ENCODE measurements around the gene DIP2C.

The DIP2C gene

GRCh38 chr10:441659-442058, 247.8 kb downstream of the DIP2C start:
- no peak for TF ChIP-seq CTCF (IDR thresholded peaks at IDR 0.05; ENCODE audit: low read length, missing control alignments)
- no peak overlapping the region for H3K4me3 ChIP-seq (replicated peaks; ENCODE audit: low read depth, low read length)
- no peak for DNase-seq (ENCODE audit: low read depth)

GRCh38 chr10:440127-440526, 249.3 kb downstream of the DIP2C start:
- DNase-seq (ENCODE audit: low read depth), result no peak
- TF ChIP-seq CTCF (IDR thresholded peaks at IDR 0.05; ENCODE audit: low read length, missing control alignments), result no peak

GRCh38 chr10:437698-438490, 251.6 kb downstream of the DIP2C start:
- no peak for DNase-seq (ENCODE audit: low read depth)
- TF ChIP-seq CTCF (IDR thresholded peaks at IDR 0.05; ENCODE audit: low read length, missing control alignments), result no peak
- H3K4me3 ChIP-seq (replicated peaks; ENCODE audit: low read depth, low read length), result no peak overlapping the region

More at GRCh38 chr10:440127-440526, 249.3 kb downstream of the DIP2C start:
- H3K4me3 ChIP-seq (replicated peaks; ENCODE audit: low read depth, low read length), result no peak overlapping the region

- H3K4me3 ChIP-seq (replicated peaks; ENCODE audit: low read depth, low read length), result no peak overlapping the region
- no peak for TF ChIP-seq CTCF (IDR thresholded peaks at IDR 0.05; ENCODE audit: low read length, missing control alignments)
- DNase-seq (ENCODE audit: low read depth), result no peak
These were observed 252.4 kb downstream of the DIP2C start for GRCh38 chr10:436911-437665.

GRCh38 chr10:436013-436697, 253.3 kb downstream of the DIP2C start:
- DNase-seq (ENCODE audit: low read depth), result no peak
- no peak for TF ChIP-seq CTCF (IDR thresholded peaks at IDR 0.05; ENCODE audit: low read length, missing control alignments)
- no peak overlapping the region for H3K4me3 ChIP-seq (replicated peaks; ENCODE audit: low read depth, low read length)

- H3K4me3 ChIP-seq (replicated peaks; ENCODE audit: low read depth, low read length), result no peak overlapping the region
- no peak for DNase-seq (ENCODE audit: low read depth)
- no peak for TF ChIP-seq CTCF (IDR thresholded peaks at IDR 0.05; ENCODE audit: low read length, missing control alignments)
These were observed 254.1 kb downstream of the DIP2C start for GRCh38 chr10:435397-435796.

Data from fibroblast of pulmonary artery (primary cell).